ENCODE measurements around the gene KCNG3. TPM values are rescaled to one million over a fixed set of nuclear protein-coding genes. Genes with fewer than 3 reads are reported as not detected.
A peak's percentile ranks its signal among the peaks of the same experiment; 100 is the strongest.

The KCNG3 gene
- total RNA-seq, 5 donors from 2014 or later (not counting 1 experiment from before 2014, with no cell fraction given): 0.09 to 0.25 (median 0.15) TPM; not detected in 2

DNA sequence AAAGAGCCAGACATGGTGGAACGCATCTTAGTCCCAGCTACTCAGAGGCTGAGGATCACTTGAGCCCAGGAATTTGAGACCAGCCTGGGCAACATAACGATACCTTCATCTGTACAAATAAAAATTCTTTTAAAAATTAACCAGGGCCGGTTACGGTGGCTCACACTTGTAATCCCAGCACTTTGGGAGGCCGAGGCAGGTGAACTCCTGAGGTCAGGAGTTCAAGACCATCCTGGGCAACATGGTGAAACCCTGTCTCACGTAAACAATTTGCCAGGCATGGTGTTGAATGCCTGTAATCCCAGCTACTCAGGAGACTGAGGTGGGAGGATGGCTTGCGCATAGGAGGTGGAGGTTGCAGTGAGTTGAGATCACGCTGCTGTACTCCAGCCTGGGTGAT is 25.8 kb upstream of the KCNG3 start:
- peaks cover 7 to 10% (median 9%) of the 10 kb centered on the region in 3 donors for H3K4me1 Mint-ChIP-seq
- Histone ChIP-seq H3K4me3 (ENCODE audit: control insufficient read depth in 1 of 2, extremely low read depth in 1 of 2, low read length in 1 of 2) (no peak overlapping the region), H3K9me3 (no peaks in the 10 kb centered on the region), H3K27me3 (replicated peaks in 1 of 2; ENCODE audit: control insufficient read depth in 2 of 2, extremely low read depth in 1 of 2, insufficient read depth in 2 of 2, low read length in 1 of 2) (peaks cover 0 to 4% of the 10 kb centered on the region in 2 experiments), H3K36me3 (ENCODE audit: control insufficient read depth in 2 of 2, extremely low read depth in 1 of 2, insufficient read depth in 1 of 2, low read length in 1 of 2) (no peaks in the 10 kb centered on the region), H3K4me1 (ENCODE audit: control insufficient read depth in 1 of 2, extremely low read depth in 1 of 2, insufficient read depth in 2 of 2, low read length in 2 of 2) (peaks cover 8 to 16% of the 10 kb centered on the region in 2 experiments), H3K27ac (ENCODE audit: low read length) (no peak overlapping the region)
- 93% methylated on average over 6 of the region's 8 CpGs for WGBS (ENCODE audit: insufficient coverage)
- H3K27ac Mint-ChIP-seq: no peak overlapping the region
- ChIA-PET POLR2A (no interaction called here), CTCF (no interaction called here)
- no peak overlapping the region for H3K4me3 Mint-ChIP-seq
- no peaks in the 10 kb centered on the region for H3K9me3 Mint-ChIP-seq
- H3K27me3 Mint-ChIP-seq: no peaks in the 10 kb centered on the region
- H3K36me3 Mint-ChIP-seq: no peaks in the 10 kb centered on the region
- ATAC-seq (replicated peaks in 1 of 4) (no peak), DNase-seq (no peak)

DNA sequence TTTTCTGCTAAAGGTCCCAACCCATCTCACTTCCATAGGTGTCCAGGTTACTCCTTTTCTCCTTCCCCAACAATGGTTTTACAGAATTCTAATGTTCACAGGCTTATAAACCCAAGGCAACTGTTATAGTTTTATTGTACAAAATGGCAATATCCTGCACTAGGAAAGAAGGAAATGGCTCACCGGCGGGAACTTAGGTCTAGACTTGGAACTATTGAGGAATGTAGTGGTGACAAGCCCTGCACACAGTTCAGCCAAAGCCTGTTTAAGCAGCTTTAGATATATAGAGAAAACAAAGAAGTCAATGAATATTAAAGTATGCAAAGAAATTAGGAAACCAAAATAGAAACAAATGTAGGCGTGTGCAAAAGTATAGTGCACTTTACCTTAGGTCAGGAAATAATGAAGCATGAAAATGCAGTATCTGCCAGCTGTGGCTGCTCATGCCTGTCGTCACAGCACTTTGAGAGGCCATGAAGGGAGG is 22.7 kb upstream of the KCNG3 start:
- Mint-ChIP-seq H3K4me3 (no peak overlapping the region), H3K36me3 (no peaks in the 10 kb centered on the region), H3K9me3 (no peaks in the 10 kb centered on the region), H3K27ac (no peak overlapping the region), H3K4me1 (peaks cover 0 to 8% (median 0%) of the 10 kb centered on the region in 3 donors), H3K27me3 (no peaks in the 10 kb centered on the region)
- peaks cover 0 to 4% of the 10 kb centered on the region in 2 experiments for H3K27me3 ChIP-seq (replicated peaks in 1 of 2; ENCODE audit: control insufficient read depth in 2 of 2, extremely low read depth in 1 of 2, insufficient read depth in 2 of 2, low read length in 1 of 2)
- H3K36me3 ChIP-seq (ENCODE audit: control insufficient read depth in 2 of 2, extremely low read depth in 1 of 2, insufficient read depth in 1 of 2, low read length in 1 of 2): no peaks in the 10 kb centered on the region
- no peaks in the 10 kb centered on the region for H3K9me3 ChIP-seq
- no peaks in the 10 kb centered on the region for H3K4me1 ChIP-seq (ENCODE audit: control insufficient read depth in 1 of 2, extremely low read depth in 1 of 2, insufficient read depth in 2 of 2, low read length in 2 of 2)
- WGBS (ENCODE audit: insufficient coverage): 58% methylated on average over 2 of the region's 4 CpGs
- ChIA-PET CTCF (no interaction called here), POLR2A (interaction anchor here in 1 of 2 donors (0.7 kb wide), 1 partner anchor 101 kb away, joined by 3 read pairs; no protein-coding TSS in a partner anchor)
- DNase-seq (no peak), ATAC-seq (replicated peaks in 1 of 4) (no peak)
- H3K4me3 ChIP-seq (ENCODE audit: control insufficient read depth in 1 of 2, extremely low read depth in 1 of 2, low read length in 1 of 2): no peak overlapping the region
- no peak overlapping the region for H3K27ac ChIP-seq (ENCODE audit: low read length)

DNA sequence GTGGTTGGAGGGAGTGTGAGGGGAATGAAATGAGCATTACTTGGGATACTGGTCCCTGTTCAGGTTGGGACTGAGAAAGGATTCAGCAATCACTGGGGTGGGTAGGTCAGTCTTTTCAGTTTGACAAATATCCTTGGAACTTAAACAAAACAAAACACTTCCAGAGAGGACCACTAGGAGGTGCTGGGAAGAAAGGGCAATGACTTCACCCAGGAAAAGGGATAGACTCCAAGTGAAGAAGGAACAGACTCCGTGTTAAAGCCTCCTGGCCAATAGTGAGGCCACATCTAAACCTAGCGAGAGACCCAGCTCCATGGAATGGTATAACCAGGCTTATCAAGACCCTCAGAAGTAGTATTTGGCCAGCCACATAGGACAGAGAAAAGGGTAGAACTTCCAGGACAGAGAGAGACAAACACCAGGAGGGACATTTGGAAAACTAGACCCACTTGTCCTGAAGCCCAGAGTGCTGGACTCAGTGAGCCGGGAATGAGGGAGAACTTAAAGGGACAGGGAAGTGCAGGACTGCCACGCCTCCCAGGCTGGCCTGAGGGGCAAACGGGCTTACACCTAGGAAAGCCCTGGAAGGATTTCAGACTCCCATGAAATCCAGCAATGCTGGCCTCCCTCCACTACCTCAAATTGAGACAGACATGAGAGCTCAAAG is 19.6 kb upstream of the KCNG3 start:
- Mint-ChIP-seq H3K36me3 (no peaks in the 10 kb centered on the region), H3K4me1 (peaks cover 8 to 16% (median 8%) of the 10 kb centered on the region in 3 donors), H3K27me3 (no peaks in the 10 kb centered on the region), H3K4me3 (no peak overlapping the region), H3K9me3 (no peaks in the 10 kb centered on the region), H3K27ac (no peak overlapping the region)
- 71% methylated on average over 2 of the region's 5 CpGs for WGBS (ENCODE audit: insufficient coverage)
- H3K27ac ChIP-seq (ENCODE audit: low read length): no peak overlapping the region
- no peak for ATAC-seq (replicated peaks in 1 of 4)
- DNase-seq: peak in 2 of 35 experiments; percentile 2 to 49
- POLR2A ChIA-PET: no interaction called here
- H3K4me1 ChIP-seq (ENCODE audit: control insufficient read depth in 1 of 2, extremely low read depth in 1 of 2, insufficient read depth in 2 of 2, low read length in 2 of 2): no peaks in the 10 kb centered on the region
- H3K27me3 ChIP-seq (replicated peaks in 1 of 2; ENCODE audit: control insufficient read depth in 2 of 2, extremely low read depth in 1 of 2, insufficient read depth in 2 of 2, low read length in 1 of 2): peaks cover 0 to 4% of the 10 kb centered on the region in 2 experiments
- H3K36me3 ChIP-seq (ENCODE audit: control insufficient read depth in 2 of 2, extremely low read depth in 1 of 2, insufficient read depth in 1 of 2, low read length in 1 of 2): no peaks in the 10 kb centered on the region
- CTCF ChIA-PET: interaction anchor here in 1 of 2 donors (0.5 to 0.9 kb wide), 2 partner anchors 9 to 150 kb away, joined by 3 to 4 read pairs; no protein-coding TSS in a partner anchor
- H3K4me3 ChIP-seq (ENCODE audit: control insufficient read depth in 1 of 2, extremely low read depth in 1 of 2, low read length in 1 of 2): no peak overlapping the region
- no peaks in the 10 kb centered on the region for H3K9me3 ChIP-seq

DNA sequence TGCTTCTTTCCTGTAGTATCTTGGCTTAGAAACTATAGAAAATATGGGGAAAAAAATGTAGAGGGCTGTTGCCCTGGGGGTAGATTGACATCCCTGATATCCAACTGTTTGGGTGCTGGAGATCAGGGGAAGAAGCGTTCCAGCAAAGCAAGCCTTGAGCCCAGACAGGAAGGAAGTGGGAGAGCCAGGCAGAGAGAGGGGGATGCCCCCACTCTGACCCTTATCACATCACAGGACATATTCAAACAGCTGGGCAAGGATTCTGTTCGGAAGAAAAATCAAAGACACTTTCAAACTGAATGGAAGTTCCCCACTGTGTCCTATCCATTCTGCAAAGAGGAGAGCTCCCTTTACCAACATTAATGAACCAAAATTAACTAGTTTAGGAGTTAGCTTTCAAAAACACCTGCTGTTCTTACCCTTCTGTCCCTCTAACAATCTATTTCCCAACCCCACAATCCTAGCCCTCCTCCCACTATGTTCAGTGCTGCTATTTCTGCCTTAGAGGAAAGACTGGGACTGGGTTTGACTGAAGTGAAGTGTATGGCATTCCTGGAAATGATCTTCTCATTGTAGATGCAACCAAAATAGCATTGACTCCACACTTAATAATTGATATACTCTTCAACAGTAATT is 16.9 kb upstream of the KCNG3 start:
- ChIA-PET POLR2A (no interaction called here), CTCF (no interaction called here)
- DNase-seq (no peak), ATAC-seq (replicated peaks in 1 of 4) (no peak)
- H3K36me3 ChIP-seq (ENCODE audit: control insufficient read depth in 2 of 2, extremely low read depth in 1 of 2, insufficient read depth in 1 of 2, low read length in 1 of 2): no peaks in the 10 kb centered on the region
- H3K9me3 ChIP-seq: no peaks in the 10 kb centered on the region
- H3K27ac ChIP-seq (ENCODE audit: low read length): no peak overlapping the region
- Mint-ChIP-seq H3K4me3 (no peak overlapping the region), H3K36me3 (no peaks in the 10 kb centered on the region), H3K27ac (no peak overlapping the region), H3K9me3 (no peaks in the 10 kb centered on the region), H3K4me1 (peaks cover 8 to 16% (median 8%) of the 10 kb centered on the region in 3 donors), H3K27me3 (no peaks in the 10 kb centered on the region)
- no peak overlapping the region for H3K4me3 ChIP-seq (ENCODE audit: control insufficient read depth in 1 of 2, extremely low read depth in 1 of 2, low read length in 1 of 2)
- peaks cover 0 to 7% of the 10 kb centered on the region in 2 experiments for H3K27me3 ChIP-seq (replicated peaks in 1 of 2; ENCODE audit: control insufficient read depth in 2 of 2, extremely low read depth in 1 of 2, insufficient read depth in 2 of 2, low read length in 1 of 2)
- H3K4me1 ChIP-seq (ENCODE audit: control insufficient read depth in 1 of 2, extremely low read depth in 1 of 2, insufficient read depth in 2 of 2, low read length in 2 of 2): no peaks in the 10 kb centered on the region
- WGBS (ENCODE audit: insufficient coverage): no CpG with 5 or more reads among the region's 2 CpGs

DNA sequence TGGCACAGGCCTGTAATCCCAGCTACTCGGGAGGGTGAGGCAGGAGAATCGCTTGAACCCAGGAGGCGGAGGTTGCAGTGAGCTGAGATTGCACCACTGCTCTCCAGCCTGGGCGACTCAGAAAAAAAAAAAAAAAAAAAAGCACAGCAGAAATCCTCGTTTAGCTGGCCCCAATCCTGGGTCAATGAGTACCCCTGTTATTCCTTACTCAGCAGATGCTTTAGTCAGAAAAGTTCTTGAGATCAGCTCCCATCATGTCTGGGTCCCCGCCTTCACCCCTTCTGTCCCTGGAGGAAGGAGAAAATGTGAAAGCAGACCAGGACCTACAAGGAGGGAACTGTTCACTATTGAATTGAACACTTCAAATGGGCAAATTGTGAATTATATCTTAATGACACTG is 16.4 kb upstream of the KCNG3 start:
- no peak overlapping the region for H3K4me3 Mint-ChIP-seq
- Histone ChIP-seq H3K27ac (ENCODE audit: low read length) (no peak overlapping the region), H3K36me3 (ENCODE audit: control insufficient read depth in 2 of 2, extremely low read depth in 1 of 2, insufficient read depth in 1 of 2, low read length in 1 of 2) (no peaks in the 10 kb centered on the region), H3K9me3 (no peaks in the 10 kb centered on the region), H3K27me3 (replicated peaks in 1 of 2; ENCODE audit: control insufficient read depth in 2 of 2, extremely low read depth in 1 of 2, insufficient read depth in 2 of 2, low read length in 1 of 2) (peaks cover 0 to 6% of the 10 kb centered on the region in 2 experiments), H3K4me1 (ENCODE audit: control insufficient read depth in 1 of 2, extremely low read depth in 1 of 2, insufficient read depth in 2 of 2, low read length in 2 of 2) (no peaks in the 10 kb centered on the region), H3K4me3 (ENCODE audit: control insufficient read depth in 1 of 2, extremely low read depth in 1 of 2, low read length in 1 of 2) (no peak overlapping the region)
- no peaks in the 10 kb centered on the region for H3K9me3 Mint-ChIP-seq
- H3K27me3 Mint-ChIP-seq: no peaks in the 10 kb centered on the region
- no peak for DNase-seq
- ChIA-PET POLR2A (interaction anchor here in 1 of 2 donors (0.7 kb wide), 1 partner anchor 17 kb away, joined by 4 read pairs; the partner anchor contains the start of gene KCNG3), CTCF (interaction anchor here (0.6 to 0.7 kb wide), 2 partner anchors 89 to 153 kb away, joined by 3 to 4 read pairs; no protein-coding TSS in a partner anchor)
- ATAC-seq (replicated peaks in 1 of 4): no peak
- no peak overlapping the region for H3K27ac Mint-ChIP-seq
- no peaks in the 10 kb centered on the region for H3K36me3 Mint-ChIP-seq
- WGBS (ENCODE audit: insufficient coverage): 100% methylated on average over 3 of the region's 6 CpGs
- H3K4me1 Mint-ChIP-seq: peaks cover 8 to 16% (median 8%) of the 10 kb centered on the region in 3 donors

DNA sequence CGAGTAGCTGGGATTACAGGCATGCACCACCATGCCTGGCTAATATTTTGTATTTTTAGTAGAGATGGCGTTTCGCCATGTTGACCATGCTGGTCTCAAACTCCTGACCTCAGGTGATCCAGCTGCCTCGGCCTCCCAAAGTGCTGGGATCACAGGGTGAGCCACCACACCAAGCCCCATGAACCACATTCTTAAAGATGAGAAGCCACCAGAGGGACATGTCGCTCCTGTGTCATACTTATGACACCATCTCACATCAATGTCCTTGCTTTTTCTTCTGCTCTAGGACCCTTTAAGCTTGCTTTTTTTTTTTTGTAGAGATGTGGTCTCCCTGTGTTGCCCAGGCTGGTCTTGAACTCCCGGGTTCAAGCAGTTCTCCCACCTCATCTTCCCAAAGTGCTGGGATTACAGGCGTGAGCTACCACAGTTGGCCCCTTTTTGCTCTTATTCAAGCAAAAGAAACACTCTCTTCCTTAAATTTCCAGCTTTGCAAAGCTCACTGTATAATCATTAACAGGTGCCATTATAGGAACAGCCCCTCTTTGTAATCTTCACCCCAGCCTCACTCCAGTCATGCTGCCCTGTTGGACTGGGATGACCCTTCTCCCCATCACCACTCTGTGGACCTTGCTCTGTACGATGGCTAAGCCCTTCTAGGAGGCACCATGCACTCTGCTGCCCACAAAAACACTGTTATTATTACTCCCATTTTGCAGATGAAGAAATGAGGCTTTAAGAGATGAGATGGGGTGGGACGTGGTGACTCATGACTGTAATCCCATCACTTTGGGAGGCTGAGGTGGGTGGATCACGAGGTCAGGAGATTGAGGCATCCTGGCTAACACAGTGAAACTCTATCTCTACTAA is 10.8 kb upstream of the KCNG3 start:
- ChIA-PET POLR2A (interaction anchor here in 1 of 2 donors (0.6 kb wide), 1 partner anchor 36 kb away, joined by 5 read pairs; no protein-coding TSS in a partner anchor), CTCF (interaction anchor here in 1 of 2 donors (0.7 kb wide), 2 partner anchors 9 to 158 kb away, joined by 4 read pairs; no protein-coding TSS in a partner anchor)
- peaks cover 0 to 6% of the 10 kb centered on the region in 2 experiments for H3K27me3 ChIP-seq (replicated peaks in 1 of 2; ENCODE audit: control insufficient read depth in 2 of 2, extremely low read depth in 1 of 2, insufficient read depth in 2 of 2, low read length in 1 of 2)
- no peaks in the 10 kb centered on the region for H3K36me3 ChIP-seq (ENCODE audit: control insufficient read depth in 2 of 2, extremely low read depth in 1 of 2, insufficient read depth in 1 of 2, low read length in 1 of 2)
- Mint-ChIP-seq H3K9me3 (no peaks in the 10 kb centered on the region), H3K4me3 (no peak overlapping the region), H3K36me3 (no peaks in the 10 kb centered on the region), H3K27ac (no peak overlapping the region), H3K4me1 (no peaks in the 10 kb centered on the region), H3K27me3 (peaks cover 0 to 2% of the 10 kb centered on the region in 2 donors)
- no peaks in the 10 kb centered on the region for H3K9me3 ChIP-seq
- ATAC-seq (replicated peaks in 1 of 4): no peak
- 85% methylated on average over 4 of the region's 10 CpGs for WGBS (ENCODE audit: insufficient coverage)
- DNase-seq: no peak
- no peaks in the 10 kb centered on the region for H3K4me1 ChIP-seq (ENCODE audit: control insufficient read depth in 1 of 2, extremely low read depth in 1 of 2, insufficient read depth in 2 of 2, low read length in 2 of 2)
- no peak overlapping the region for H3K4me3 ChIP-seq (ENCODE audit: control insufficient read depth in 1 of 2, extremely low read depth in 1 of 2, low read length in 1 of 2)
- H3K27ac ChIP-seq (ENCODE audit: low read length): no peak overlapping the region

All from T-cell (primary cell).